Nephron (organoid): ENCODE measurements around the gene ORC1.

Source experiments
- H3K27ac Mint-ChIP-seq, 3 experiments: 2 replicates each; pipeline ENCODE4 v1.8.0; 2020; ENCODE audit warnings: mixed read lengths in 3 of 3, mild to moderate bottlenecking in 2 of 3, moderate library complexity in 1 of 3
- H3K27me3 Mint-ChIP-seq: 2 replicates; pipeline ENCODE4 v1.8.0; 2021; ENCODE audit warnings: low read depth, mild to moderate bottlenecking, moderate library complexity, mixed read lengths
- H3K36me3 Mint-ChIP-seq: 2 replicates; pipeline ENCODE4 v1.8.0; 2020; ENCODE audit warnings: low read depth, mixed read lengths
- H3K4me1 Mint-ChIP-seq: 2 replicates; pipeline ENCODE4 v1.8.0; 2020; ENCODE audit warnings: mixed read lengths
- H3K4me3 Mint-ChIP-seq, 3 experiments: 2 replicates each; pipeline ENCODE4 v1.8.0; 2020; ENCODE audit warnings: mild to moderate bottlenecking in 3 of 3, mixed read lengths in 3 of 3, moderate library complexity in 2 of 3
- H3K9me3 Mint-ChIP-seq: 2 replicates; pipeline ENCODE4 v1.8.0; 2020; ENCODE audit warnings: mixed read lengths
- TF ChIP-seq, protein P1 (sequence below), 3 experiments: fragments of 200-600 bp; sonication (generic); IDR thresholded peaks; one replicate each; pipeline ENCODE4 v1.5.0; 2021; ENCODE audit warnings: antibody characterized with exemption in 3 of 3; ENCODE audit not compliant: unreplicated experiment in 3 of 3

Gene ORC1

GRCh38 chr1:52423771-52424170, 19.5 kb upstream of the ORC1 start:
- Mint-ChIP-seq H3K9me3 (no peaks in the 10 kb centered on the region), H3K27ac (no peak overlapping the region), H3K36me3 (peaks cover 59% of the 10 kb centered on the region), H3K27me3 (no peaks in the 10 kb centered on the region), H3K4me3 (no peak overlapping the region), H3K4me1 (no peaks in the 10 kb centered on the region)
- TF ChIP-seq, protein P1, sequence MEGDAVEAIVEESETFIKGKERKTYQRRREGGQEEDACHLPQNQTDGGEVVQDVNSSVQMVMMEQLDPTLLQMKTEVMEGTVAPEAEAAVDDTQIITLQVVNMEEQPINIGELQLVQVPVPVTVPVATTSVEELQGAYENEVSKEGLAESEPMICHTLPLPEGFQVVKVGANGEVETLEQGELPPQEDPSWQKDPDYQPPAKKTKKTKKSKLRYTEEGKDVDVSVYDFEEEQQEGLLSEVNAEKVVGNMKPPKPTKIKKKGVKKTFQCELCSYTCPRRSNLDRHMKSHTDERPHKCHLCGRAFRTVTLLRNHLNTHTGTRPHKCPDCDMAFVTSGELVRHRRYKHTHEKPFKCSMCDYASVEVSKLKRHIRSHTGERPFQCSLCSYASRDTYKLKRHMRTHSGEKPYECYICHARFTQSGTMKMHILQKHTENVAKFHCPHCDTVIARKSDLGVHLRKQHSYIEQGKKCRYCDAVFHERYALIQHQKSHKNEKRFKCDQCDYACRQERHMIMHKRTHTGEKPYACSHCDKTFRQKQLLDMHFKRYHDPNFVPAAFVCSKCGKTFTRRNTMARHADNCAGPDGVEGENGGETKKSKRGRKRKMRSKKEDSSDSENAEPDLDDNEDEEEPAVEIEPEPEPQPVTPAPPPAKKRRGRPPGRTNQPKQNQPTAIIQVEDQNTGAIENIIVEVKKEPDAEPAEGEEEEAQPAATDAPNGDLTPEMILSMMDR (IDR thresholded peaks at IDR 0.05; ENCODE audit: unreplicated experiment in 3 of 3) = no peak

DNA sequence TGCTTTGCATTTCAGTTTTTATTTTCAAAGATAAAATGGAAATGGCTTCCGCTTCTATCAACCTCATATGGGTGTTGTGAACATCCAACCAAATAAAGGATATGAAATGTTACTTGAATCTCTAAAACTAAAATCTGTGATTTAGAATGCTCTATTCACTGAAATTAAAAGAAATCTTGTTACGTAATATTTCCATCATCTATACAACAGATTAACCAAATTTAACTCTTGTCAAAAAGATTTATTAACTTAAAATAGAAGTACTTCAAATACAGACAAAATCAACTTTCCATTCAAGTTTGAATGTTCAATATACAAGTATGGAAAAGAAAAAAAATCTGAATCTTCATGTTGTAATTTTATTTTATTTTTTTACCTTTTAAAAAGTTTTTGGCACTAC, 18.8 kb upstream of the ORC1 start:
- Mint-ChIP-seq H3K9me3 (no peaks in the 10 kb centered on the region), H3K27me3 (no peaks in the 10 kb centered on the region), H3K36me3 (peaks cover 61% of the 10 kb centered on the region), H3K27ac (no peak overlapping the region), H3K4me3 (no peak overlapping the region), H3K4me1 (no peaks in the 10 kb centered on the region)
- TF ChIP-seq, protein P1 (IDR thresholded peaks at IDR 0.05; ENCODE audit: unreplicated experiment in 3 of 3) = no peak

DNA sequence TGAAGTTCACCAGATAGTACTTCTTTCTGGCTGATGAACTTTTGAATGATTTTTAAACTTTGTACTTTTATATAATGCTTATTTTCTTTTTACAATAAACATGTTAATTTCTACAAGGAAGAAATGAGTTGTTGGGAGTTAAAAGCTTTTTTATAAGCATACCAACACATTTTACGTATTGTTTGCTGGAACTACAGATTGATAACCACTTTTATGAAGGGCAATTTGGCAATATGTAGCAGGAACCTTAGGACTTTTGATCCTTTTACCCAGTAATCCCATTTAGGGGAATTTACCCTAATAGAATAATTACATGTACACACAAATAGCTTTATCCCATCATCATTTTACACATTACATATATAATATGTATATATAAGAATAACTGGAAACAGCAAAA, 16.5 kb upstream of the ORC1 start:
- H3K36me3 Mint-ChIP-seq = peaks cover 61% of the 10 kb centered on the region
- no peaks in the 10 kb centered on the region for H3K27me3 Mint-ChIP-seq
- TF ChIP-seq, protein P1 (IDR thresholded peaks at IDR 0.05; ENCODE audit: unreplicated experiment in 3 of 3) = no peak
- no peak overlapping the region for H3K27ac Mint-ChIP-seq
- no peak overlapping the region for H3K4me3 Mint-ChIP-seq
- no peaks in the 10 kb centered on the region for H3K4me1 Mint-ChIP-seq
- no peaks in the 10 kb centered on the region for H3K9me3 Mint-ChIP-seq

- H3K36me3 Mint-ChIP-seq = peaks cover 67% of the 10 kb centered on the region
- H3K9me3 Mint-ChIP-seq = no peaks in the 10 kb centered on the region
- no peaks in the 10 kb centered on the region for H3K27me3 Mint-ChIP-seq
- H3K27ac Mint-ChIP-seq = no peak overlapping the region
- no peak overlapping the region for H3K4me3 Mint-ChIP-seq
- TF ChIP-seq, protein P1 (IDR thresholded peaks at IDR 0.05; ENCODE audit: unreplicated experiment in 3 of 3) = no peak
- H3K4me1 Mint-ChIP-seq = no peaks in the 10 kb centered on the region
Observed at GRCh38 chr1:52416811-52417210, 12.6 kb upstream of the ORC1 start.

GRCh38 chr1:52414942-52415341, 10.7 kb upstream of the ORC1 start:
- TF ChIP-seq, protein P1 (IDR thresholded peaks at IDR 0.05; ENCODE audit: unreplicated experiment in 3 of 3) = no peak
- Mint-ChIP-seq H3K4me1 (no peaks in the 10 kb centered on the region), H3K9me3 (no peaks in the 10 kb centered on the region), H3K27me3 (no peaks in the 10 kb centered on the region), H3K36me3 (peaks cover 77% of the 10 kb centered on the region), H3K4me3 (no peak overlapping the region), H3K27ac (no peak overlapping the region)

- TF ChIP-seq, protein P1 (IDR thresholded peaks at IDR 0.05; ENCODE audit: unreplicated experiment in 3 of 3) = no peak
- no peaks in the 10 kb centered on the region for H3K4me1 Mint-ChIP-seq
Observed at GRCh38 chr1:52413410-52413989, 9.3 kb upstream of the ORC1 start.

More at GRCh38 chr1:52413410-52413989, 9.3 kb upstream of the ORC1 start:
- peaks cover 74% of the 10 kb centered on the region for H3K36me3 Mint-ChIP-seq
- no peaks in the 10 kb centered on the region for H3K27me3 Mint-ChIP-seq
- H3K9me3 Mint-ChIP-seq = no peaks in the 10 kb centered on the region
- no peak overlapping the region for H3K27ac Mint-ChIP-seq
- H3K4me3 Mint-ChIP-seq = no peak overlapping the region
